Mesenteric fat pad (tissue), 1 donor: ENCODE measurements around the gene ARHGEF38. TPM values are rescaled to one million over a fixed set of nuclear protein-coding genes. Genes with fewer than 3 reads are reported as not detected.

ENCODE experiments used
- DNase-seq: peaks from one replicate; pipeline ENCODE4 v3.0.0-alpha.2; 2020; ENCODE audit warnings: low spot score
- long read RNA-seq: library from polyadenylated mRNA; unstranded; transcript quantifications from one replicate; pipeline ENCODE4 v2.0.0, GENCODE V29; 2020
- total RNA-seq: library from RNA; stranded (reverse); fragmentation: NEBNext Ultra II Directional; extraction: Animal tissue kit (Norgen Biotek cat#: 25700); gene quantifications from one replicate; pipeline ENCODE4 v1.2.1, GENCODE V29; 2021
- donor health status: DM: yes; HTN: yes; CAD: no.

ARHGEF38 gene
- not detected for total RNA-seq
- long read RNA-seq, partial matches to known transcripts: 0 of 2 reads
- long read RNA-seq, other reads (novel, unspliced or antisense): 2 of 2 reads

- no peak for DNase-seq
Measured at GRCh38 chr4:105551965-105552746, at the start of gene ARHGEF38. TSS of gene ARHGEF38 (plus strand) at chr4:105552620. CDS start at chr4:105552766, 146 bp downstream.

GRCh38 chr4:105503484-105503883, 48.9 kb upstream of the ARHGEF38 start:
- DNase-seq: no peak

- no peak for DNase-seq
Measured at GRCh38 chr4:105504744-105505143, 47.7 kb upstream of the ARHGEF38 start.

- no peak for DNase-seq
Measured at GRCh38 chr4:105509291-105509690, 43.1 kb upstream of the ARHGEF38 start.

- no peak for DNase-seq
Measured at GRCh38 chr4:105509714-105510113, 42.7 kb upstream of the ARHGEF38 start.

- no peak for DNase-seq
Measured at GRCh38 chr4:105510245-105510644, 42.2 kb upstream of the ARHGEF38 start.

- no peak for DNase-seq
Measured at GRCh38 chr4:105520819-105521790, 31.3 kb upstream of the ARHGEF38 start.

GRCh38 chr4:105526656-105527055, 25.8 kb upstream of the ARHGEF38 start:
- no peak for DNase-seq

- DNase-seq: no peak
Measured at GRCh38 chr4:105527081-105527480, 25.3 kb upstream of the ARHGEF38 start.

GRCh38 chr4:105536601-105537000, 15.8 kb upstream of the ARHGEF38 start:
- DNase-seq: no peak

GRCh38 chr4:105541420-105541819, 11.0 kb upstream of the ARHGEF38 start:
- DNase-seq: no peak

- DNase-seq: no peak
Measured at GRCh38 chr4:105542039-105542438, 10.4 kb upstream of the ARHGEF38 start.

GRCh38 chr4:105543346-105543745, 9.1 kb upstream of the ARHGEF38 start:
- no peak for DNase-seq

GRCh38 chr4:105543881-105544280, 8.5 kb upstream of the ARHGEF38 start:
- no peak for DNase-seq

GRCh38 chr4:105544520-105545286, 7.7 kb upstream of the ARHGEF38 start:
- DNase-seq: no peak

GRCh38 chr4:105546086-105546485, 6.3 kb upstream of the ARHGEF38 start:
- no peak for DNase-seq

GRCh38 chr4:105547769-105548168, 4.7 kb upstream of the ARHGEF38 start:
- DNase-seq: no peak

- no peak for DNase-seq
Measured at GRCh38 chr4:105548483-105548882, 3.9 kb upstream of the ARHGEF38 start.

- DNase-seq: no peak
Measured at GRCh38 chr4:105550641-105551040, 1.8 kb upstream of the ARHGEF38 start.

GRCh38 chr4:105555409-105555808, 3.0 kb downstream of the ARHGEF38 start:
- DNase-seq: no peak

- DNase-seq: no peak
Measured at GRCh38 chr4:105556206-105556605, 3.8 kb downstream of the ARHGEF38 start.
